Activated CD8-positive, alpha-beta memory T cell treated with anti-CD3 and anti-CD28 coated beads, Interleukin-2, amount 50 U/mL, for 24 hours (primary cell): Measurements from ENCODE around the gene SH3TC2.

Source experiments
- DNase-seq: peaks from one replicate; pipeline ENCODE4 v3.0.0-alpha.2; 2020; ENCODE audit errors: extremely low read depth

SH3TC2 gene

DNA sequence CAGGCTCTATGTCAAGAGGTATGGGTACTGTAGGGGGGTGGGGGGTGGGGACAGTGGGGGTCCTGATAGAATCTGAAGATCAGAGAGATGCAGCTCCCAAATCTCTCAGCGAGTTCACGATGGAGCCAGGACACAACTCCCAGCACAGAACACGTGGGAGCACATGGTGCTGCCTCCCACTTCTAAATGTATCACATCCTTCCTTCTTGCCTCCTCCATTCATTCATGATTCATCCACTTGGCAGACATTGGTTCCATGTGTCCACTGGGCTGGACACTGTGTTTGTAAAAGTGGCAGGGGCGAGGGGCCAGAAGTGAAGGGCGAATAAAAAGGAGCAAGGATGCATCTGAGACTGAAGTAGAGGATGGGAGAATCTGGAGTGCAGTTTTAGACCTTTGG is 33.9 kb downstream of the SH3TC2 start:
- no peak for DNase-seq

DNA sequence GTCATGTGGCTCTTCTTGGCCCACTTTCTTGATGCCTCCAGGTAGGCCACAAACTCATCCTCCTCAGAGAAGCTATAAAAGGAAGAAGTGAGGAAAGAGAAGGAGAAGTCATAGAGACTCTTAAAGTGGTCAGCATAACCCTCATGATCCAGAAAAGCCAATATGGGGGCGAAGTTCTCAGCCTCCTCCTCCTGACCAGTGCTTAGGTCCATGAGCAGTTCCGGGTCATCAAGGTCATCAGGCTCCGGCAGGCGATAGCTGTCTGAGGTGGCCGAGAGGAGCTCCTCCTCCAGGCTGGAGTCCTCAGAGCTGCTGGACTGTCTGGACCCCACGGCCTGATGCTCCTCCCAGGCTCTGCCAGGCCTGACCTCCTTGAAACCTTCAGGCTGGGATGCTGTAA is 34.7 kb downstream of the SH3TC2 start:
- no peak for DNase-seq

DNA sequence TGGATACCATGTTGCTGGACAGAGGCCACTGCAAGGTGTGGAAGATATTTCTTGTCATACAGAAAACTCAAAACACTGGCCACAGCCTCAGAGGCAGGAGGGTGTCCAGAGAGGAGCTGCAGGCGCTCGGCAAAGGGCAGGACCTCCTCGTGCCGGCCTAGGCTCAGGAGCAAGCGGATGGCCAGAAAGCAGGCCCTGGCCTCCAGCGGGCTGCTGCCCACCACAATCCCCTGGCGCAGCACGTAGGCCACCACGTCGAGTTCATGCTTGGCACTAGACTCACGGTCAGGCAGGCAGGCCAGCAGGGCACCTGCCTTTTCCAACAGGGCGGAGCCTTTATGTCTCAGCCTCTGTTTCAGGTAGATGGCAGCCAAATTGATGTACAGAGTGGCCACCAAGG is 35.2 kb downstream of the SH3TC2 start:
- no peak for DNase-seq

DNA sequence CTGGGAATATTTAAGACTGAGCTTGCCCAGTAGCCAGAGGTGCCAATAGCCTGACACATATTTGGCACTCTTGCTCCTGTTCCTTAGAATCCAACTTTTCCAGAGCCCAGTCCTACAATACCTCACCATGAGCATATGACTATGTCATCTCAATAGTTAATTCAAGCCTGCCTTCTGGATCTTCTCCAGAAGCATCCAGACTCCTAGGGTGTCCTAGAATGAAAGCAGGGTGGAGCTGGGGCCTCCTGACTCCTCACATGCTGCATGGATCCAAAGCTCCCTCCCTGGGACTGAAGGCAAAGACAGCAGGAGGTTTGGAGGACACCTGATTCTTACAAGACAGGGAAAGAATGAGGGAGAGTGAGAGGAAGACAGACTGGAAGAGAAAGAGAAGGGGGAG is 37.9 kb downstream of the SH3TC2 start:
- DNase-seq: no peak

DNA sequence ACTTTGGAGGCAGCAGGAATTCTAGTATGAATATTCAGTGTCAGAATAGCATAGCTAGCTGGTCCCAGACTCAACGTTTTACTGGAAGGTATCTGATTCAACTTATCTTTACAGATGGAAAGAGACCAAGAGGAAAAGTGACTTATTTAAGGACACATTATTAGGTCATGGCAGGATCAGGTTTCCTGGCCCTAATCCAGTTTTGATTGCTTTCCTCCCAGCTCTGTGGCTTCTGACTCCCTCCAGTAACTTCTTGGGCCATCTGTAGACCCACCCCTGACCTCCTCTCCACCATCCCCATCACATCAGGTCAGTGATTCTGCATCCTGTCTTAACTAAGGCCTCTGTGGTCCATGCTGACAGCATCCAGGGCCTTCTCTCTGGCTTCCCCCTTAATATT is 38.4 kb downstream of the SH3TC2 start:
- no peak for DNase-seq

DNA sequence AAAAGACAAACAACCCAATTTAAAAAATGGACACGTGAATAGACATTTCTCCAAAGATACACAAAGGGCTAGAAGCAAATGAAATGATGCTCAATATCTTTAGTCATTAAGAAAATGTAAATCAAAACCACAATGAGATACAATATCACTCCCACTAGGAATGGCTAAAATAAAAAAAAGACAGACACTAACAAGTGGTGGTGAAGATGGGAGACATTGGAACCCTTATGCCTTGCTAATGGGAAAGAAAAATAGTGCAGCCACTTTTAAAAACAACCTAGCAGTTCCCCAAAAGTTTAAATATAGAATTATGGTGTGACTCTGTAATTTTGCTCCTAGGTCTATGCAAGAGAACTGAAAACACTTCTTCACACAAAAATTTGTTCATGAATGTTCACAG is 40.7 kb downstream of the SH3TC2 start:
- no peak for DNase-seq

DNA sequence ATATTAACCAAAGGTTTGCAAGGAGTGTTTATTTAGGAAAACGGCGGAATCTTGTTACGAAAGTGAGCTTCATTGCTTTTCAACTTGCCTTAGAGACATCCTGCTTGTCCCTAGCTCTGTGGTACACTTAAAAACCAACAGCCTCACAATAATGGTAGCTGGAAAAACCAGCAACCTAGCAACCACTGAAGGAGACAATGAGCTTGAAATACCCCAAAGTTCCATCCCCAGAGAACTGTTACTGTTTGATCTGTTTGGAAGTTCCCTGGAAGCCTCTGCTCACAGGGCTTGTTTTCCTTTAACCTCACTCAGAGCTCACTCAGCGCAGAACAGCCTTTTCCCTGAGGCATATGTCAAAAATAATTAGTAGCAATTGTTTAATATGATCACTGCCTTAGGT is 43.2 kb downstream of the SH3TC2 start:
- no peak for DNase-seq

DNA sequence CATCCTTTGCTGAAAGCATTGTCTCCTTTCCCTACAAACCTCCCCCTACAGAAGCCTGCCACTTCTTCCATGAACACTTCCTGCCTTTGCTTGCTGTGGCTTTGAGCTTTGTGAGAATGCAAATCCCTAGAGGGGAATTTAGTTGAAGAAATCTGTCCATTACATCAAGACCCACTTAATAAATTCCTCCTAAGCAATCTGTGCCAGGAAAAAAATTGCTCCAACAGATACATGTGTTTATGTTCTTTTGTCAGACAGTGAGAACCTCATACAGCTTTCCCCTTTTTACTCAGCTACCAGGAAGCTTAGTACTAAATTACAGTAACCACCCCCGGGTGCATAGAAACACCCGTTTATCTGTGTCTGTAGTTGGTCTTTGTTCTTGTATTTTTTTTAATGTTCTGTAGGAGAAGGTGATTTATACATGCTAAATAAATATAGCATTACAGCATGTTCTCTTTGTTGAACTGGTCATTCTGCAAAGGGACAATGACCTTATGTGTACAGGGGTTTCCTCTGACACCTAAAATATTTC is 43.9 kb downstream of the SH3TC2 start:
- DNase-seq: no peak

DNA sequence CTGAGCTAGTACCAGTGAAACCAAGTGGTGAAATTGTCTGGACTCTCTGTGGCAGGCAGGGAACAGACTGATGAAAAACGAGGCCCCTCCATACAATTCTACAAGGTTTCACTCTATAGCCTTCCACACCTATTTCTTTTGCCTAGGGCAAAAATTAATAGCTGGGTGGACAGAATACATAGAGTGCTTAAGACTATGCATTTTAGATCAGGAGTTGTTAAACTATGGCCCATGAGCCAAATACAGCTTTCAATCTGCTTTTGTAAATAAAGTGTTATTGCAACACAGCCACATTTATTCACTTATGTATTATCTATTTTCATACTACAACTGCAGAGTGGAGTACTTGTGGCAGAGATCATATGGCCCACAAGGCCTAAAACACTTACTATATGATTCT is 45.2 kb downstream of the SH3TC2 start:
- DNase-seq: no peak

DNA sequence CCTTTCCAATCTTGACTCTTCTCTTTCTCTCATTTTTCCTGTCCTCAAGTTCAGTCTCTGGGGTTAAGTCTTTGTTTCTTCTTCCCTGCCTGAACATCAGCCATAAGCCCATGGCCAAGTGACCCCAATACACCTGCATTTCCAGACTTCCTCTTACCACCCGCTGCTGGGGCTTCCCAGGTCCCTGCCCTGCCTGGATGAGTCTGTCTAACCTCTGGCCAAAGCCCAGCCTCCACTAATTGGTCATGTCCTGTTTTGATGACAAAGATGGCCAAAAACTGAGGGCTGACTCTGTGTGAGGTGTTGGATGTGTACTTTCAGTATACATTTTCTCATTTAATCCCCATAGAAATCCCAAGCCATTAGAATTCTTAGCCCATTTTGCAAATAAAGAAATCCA is 47.3 kb downstream of the SH3TC2 start:
- DNase-seq: no peak

DNA sequence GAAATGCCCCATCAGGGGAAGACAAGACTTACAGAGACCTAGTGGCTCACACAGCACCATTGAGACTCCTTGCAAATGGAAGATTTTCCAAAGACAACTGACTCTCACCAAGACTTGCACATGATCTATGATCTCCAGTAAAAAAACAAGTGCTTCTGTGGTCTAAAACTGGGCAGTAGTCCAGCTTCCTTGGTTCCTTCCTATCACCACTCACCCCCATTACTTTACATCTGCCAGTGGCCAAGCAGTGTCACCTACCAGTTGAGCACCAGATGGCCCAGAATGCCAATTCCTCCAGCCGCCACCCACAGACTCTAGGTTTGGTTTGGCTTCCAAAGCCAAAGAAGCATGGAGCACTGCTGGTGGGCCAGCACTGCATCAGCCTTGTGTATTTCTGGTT is 47.7 kb downstream of the SH3TC2 start:
- no peak for DNase-seq

DNA sequence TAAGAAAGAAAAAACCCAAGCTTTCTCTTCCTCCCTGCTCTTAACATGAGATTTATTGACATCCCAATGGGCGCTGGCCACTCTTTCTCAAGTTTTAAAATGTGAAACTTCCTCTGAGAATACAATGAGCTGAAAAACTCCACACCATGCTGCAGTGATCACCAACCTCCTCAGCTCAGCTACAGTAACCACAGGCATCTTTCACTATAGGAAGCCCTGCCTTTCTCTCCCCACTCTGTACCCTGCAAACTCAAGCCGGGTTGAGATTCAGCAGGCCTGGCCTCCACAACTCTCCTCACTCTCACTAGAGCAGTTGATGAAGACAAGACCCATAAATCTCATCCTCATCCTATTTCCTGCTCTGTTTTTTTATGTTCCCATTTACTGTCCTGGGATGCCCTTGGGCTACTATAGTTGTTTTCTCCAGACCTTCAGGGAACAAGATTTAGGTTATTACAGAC is 48.3 kb downstream of the SH3TC2 start:
- no peak for DNase-seq

DNA sequence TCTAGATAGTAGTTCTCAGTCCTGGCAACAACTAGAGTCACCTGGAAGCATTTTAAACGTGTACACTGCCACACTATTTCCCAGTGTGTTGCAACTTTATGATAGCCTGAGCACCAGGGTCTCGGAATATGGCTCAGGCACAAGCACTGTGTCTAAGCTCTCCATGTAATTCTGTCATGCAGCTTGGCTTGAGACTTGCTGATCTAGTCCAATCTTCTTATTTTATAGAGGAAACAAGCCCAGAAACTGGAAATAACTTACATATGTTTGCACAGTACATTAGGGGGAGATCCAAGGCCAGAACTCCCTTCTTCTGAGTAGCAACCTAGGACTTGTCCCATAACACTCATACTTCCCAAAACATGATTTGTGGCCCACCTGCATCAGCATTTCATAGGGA is 49.1 kb downstream of the SH3TC2 start:
- no peak for DNase-seq

DNA sequence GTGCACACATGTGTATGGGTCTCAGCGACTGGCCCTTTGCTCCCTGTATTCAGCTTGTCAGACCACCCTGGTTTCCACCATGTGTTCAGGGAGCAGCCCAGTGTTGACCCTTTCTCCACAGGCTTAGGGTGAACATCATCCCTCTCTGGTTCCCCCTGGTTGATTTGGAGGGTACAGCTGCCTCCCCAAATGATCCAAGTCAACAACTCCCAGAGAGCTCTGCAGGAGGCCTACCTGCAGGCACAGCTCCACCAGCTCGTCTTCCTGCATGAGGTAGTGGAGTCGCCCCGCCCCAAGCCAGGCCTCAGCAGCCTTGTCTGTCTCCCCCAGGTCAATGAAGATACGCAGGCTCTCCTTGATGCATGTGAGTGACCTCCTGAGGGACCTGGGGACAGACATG is 50.5 kb downstream of the SH3TC2 start:
- no peak for DNase-seq

DNA sequence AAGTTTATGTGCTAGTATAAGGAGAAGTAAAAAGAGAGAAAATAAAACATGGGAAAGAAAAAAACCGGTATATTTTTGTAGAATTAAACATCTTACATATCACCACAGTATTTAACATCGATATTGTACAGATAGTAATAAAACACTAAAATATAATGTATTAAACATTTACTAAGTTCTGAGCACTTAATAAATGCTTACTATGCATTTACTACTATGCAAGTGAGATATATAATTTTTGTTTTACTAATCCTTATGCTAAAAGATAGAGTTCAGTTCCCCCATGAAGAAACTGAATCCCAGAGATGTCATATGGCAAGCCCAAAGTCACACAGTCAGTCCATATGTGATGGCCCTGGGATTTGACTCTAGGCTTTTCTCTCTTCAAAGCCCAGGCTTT is 51.1 kb downstream of the SH3TC2 start:
- DNase-seq: no peak

DNA sequence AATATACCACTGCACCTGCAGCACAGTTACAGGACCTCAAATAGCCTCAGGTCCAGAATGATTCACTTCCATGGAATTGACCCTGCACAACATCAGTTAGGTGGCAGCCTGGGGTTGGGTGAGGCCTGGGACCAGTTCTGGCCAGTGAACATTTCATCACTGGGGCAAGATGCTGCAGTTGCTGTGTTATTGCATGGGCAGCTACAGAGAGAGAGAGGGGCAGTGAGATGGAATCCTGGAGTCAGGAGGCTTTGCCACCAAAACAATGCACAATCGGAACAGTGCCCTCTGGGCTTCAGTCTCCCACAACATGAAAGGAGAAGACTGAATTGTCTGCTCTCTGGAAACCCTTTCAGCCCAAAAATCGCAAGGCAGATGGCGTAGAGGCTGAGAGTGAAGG is 51.8 kb downstream of the SH3TC2 start:
- no peak for DNase-seq

DNA sequence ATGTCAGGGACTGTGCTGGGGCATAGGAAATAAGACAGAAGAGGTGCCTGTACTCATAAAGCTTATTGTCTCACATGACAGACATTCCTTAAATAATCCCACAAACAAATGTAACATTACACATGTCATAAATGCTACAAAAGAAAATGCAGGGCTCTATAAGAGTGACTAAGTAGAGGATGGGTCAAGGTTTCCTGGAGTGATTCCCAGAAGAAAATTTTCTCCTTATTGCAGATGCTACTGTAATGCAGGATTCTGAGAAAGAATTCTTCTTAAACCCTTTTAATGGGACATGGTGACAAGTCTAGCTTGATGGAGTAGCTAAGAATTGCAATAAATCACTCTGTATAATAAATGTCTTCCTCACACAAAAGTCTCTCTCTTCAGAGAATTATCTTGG is 55.7 kb downstream of the SH3TC2 start:
- DNase-seq: no peak

DNA sequence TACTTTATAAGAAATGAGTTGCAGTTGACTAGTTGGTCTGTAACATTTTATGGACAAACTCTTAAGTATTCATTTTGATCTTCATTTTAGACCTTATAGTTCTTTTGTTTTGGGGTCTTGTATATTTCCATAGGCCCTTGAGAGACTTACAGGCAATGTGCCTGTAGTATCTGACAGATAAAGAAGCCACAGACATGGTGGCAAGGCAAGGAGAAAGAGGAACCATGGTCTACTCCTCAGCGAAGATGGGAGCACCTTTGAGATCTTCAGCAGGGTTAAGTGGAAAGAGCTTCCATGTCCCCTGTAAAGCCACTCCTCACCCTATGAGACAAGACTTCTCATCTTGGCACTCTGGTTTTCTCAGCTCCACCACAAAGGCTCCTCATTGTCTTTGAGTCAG is 56.4 kb downstream of the SH3TC2 start:
- DNase-seq: no peak

DNA sequence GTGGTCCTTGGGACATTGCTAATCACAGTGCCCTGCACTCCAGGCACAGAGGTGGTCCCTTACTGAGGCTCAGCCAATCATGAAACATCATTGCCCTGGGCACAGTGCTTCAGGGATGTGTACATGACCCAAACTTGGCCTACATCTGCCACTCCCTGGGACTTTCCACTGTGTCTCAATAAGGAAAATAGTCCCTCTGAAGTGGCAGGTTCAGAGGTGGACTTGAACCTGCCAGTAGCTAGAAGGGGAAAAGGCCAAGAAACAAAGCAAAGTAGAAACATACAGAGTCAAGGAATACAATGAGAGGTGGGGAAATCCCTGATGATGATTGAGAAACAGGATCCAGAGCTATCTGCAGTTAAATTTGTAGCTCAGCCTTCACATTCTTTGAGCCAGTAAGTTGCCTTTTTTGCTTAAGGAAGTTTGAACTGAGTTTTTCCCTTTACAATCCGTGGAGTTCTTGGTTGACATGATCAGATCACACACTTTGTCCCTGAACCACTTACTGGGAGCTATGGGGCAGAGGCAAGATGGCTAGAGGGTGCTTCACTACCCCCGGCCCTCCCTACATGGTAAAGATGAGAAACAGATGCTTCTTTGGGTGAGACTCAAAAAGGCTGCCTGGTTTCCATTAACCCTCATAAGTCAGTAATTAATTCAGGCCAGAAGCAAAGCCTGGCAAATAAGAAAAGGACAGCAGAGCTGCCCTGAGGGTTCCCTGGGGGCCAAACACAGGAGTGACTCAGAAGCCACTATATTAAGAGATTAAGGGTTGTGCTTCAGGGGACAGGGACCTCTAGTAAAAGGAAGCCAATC is 57.6 kb downstream of the SH3TC2 start:
- no peak for DNase-seq

DNA sequence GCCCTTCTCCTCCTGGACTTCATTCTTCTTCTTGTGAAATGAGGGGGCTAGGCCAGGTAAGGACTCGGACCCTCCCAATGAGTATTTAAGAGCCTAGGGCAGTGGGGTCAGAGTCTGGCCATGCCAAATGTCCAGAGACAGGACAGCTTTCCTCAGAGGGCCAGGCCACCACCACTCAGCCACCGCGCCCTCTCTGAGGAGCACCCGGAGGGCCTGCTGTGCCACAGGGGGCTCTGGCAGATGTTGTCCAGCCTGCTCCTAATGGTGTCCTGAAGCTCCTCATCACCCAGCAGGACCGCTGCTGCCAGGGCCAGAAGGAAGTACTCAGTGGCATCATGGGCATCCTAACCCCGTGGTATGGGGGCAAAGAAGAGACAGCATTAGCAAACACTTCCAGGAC is 58.3 kb downstream of the SH3TC2 start:
- DNase-seq: no peak

DNA sequence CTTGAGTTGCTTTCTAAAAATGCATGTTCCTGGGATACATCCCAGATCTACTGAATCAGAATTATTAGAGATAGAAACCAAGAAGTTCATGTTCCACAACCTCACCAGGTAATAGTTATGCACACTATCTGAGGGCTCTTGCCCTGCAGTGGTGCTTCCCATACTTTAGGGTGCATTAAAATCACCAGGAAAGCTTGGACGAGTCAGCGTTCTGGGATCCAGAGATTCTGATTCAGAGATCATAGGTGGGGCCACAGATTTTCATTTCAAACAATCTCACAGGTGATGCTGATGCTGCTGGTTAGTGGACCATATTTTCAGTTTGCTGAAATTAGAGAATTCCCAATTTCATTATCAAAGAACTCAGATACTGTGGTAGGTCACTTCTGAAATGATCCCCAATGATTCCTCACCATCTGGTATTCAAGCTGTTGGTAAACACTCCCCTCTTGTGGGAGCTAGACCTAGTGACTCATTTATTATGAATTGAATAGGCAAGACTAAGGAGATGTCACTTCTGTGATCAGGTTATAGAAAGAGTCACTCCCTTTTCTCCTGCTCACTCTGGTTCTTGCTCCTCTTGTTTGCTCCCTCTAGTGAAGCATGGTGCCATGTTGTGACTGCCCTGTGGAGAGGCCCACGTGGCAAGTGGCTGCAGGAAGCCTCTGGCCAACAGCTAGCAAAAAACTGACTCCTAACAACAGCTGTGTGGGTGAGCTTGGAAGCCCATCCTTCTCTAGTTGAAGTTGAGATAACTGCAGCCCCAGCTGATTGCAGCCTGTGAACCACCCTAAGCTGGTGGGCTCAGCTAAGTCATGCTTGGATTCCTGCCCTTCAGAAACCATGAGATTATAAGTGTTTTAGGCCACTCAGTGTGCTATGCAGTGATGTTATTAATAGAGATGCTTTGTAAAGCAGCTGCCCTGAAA is 59.8 kb downstream of the SH3TC2 start:
- no peak for DNase-seq

DNA sequence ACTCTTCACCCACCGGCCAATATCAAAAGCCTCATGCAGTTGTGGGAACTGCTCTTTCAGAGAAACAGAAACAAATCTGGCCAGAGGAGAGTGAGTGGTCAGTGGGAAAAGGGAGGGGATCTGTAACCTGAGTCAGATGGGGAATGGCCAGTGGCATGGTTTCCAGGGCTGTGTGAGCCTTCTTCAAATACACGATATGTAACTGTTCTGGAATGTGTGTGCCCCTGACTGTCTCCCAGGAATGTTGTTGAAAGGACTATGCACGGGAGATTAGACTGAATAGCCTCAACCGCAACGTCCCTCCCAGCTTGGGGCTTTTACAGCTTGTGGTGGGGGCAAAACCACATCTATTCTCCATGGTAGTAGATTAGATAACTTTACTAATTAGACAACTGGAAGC is 60.8 kb downstream of the SH3TC2 start:
- no peak for DNase-seq

DNA sequence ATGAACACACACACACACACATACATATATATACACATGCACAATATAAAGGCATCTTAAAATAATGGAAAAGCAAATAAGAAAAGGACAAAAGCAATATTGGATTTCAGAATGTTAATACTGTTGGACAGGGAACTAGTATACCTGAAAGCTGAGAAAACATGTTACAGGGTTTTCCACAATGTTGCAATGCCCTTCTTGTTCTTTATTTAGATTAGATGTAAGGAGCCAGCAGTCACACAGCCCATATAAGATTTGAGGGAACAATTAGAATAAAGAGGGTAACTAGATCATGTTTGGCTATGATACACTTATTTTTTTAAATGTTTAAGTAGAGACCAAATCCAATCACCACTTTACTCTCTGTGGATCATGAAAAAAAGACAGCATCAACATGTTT is 61.7 kb downstream of the SH3TC2 start:
- DNase-seq: no peak
